ENCODE results near the gene BRD7.

- TF ChIP-seq, protein P1, sequence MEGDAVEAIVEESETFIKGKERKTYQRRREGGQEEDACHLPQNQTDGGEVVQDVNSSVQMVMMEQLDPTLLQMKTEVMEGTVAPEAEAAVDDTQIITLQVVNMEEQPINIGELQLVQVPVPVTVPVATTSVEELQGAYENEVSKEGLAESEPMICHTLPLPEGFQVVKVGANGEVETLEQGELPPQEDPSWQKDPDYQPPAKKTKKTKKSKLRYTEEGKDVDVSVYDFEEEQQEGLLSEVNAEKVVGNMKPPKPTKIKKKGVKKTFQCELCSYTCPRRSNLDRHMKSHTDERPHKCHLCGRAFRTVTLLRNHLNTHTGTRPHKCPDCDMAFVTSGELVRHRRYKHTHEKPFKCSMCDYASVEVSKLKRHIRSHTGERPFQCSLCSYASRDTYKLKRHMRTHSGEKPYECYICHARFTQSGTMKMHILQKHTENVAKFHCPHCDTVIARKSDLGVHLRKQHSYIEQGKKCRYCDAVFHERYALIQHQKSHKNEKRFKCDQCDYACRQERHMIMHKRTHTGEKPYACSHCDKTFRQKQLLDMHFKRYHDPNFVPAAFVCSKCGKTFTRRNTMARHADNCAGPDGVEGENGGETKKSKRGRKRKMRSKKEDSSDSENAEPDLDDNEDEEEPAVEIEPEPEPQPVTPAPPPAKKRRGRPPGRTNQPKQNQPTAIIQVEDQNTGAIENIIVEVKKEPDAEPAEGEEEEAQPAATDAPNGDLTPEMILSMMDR (IDR thresholded peaks at IDR 0.05): no peak
- no peak for TF ChIP-seq POLR2A (IDR thresholded peaks at IDR 0.05)
These were observed 72.0 kb downstream of the BRD7 start for GRCh38 chr16:50296807-50297206.

All from testis (tissue), 2 donors.